Astrocyte (in vitro differentiated cells and primary cell): ENCODE data around the gene FBLN2. TPM values are rescaled to one million over a fixed set of nuclear protein-coding genes. Genes with fewer than 3 reads are reported as not detected.

Experiments used
- DNase-seq: peaks from one replicate; pipeline ENCODE4 v3.0.0-alpha.2; 2010; ENCODE audit warnings: low read depth
- FAIRE-seq: peaks from 2 replicates; lab custom pipeline; 2011; peaks lifted over from hg19 to GRCh38; lab: Jason Lieb, UNC
- H2AFZ ChIP-seq: 2 replicates; pipeline ENCODE4 v1.6.0; 2012; ENCODE audit warnings: low read depth, low read length, inconsistent platforms
- H3K27ac ChIP-seq: 2 replicates; pipeline ENCODE4 v1.5.1; 2011; ENCODE audit warnings: low read depth, low read length, inconsistent platforms
- H3K27me3 ChIP-seq: 2 replicates; pipeline ENCODE4 v1.6.0; 2011; ENCODE audit warnings: low read length, inconsistent platforms; ENCODE audit not compliant: insufficient read depth
- H3K36me3 ChIP-seq: 2 replicates; pipeline ENCODE4 v1.5.1; 2011; ENCODE audit warnings: low read length, inconsistent platforms; ENCODE audit not compliant: insufficient read depth
- H3K4me1 ChIP-seq: 2 replicates; pipeline ENCODE4 v1.5.1; 2011; ENCODE audit warnings: low read length, inconsistent platforms; ENCODE audit not compliant: insufficient read depth
- H3K4me2 ChIP-seq: 2 replicates; pipeline ENCODE4 v1.6.0; 2012; ENCODE audit warnings: low read length, inconsistent platforms
- H3K4me3 ChIP-seq: 2 replicates; pipeline ENCODE4 v1.5.1; 2011; ENCODE audit warnings: low read depth, mild to moderate bottlenecking, low read length, inconsistent platforms; ENCODE audit not compliant: insufficient read depth
- H3K79me2 ChIP-seq: 2 replicates; pipeline ENCODE4 v1.6.0; 2012; ENCODE audit warnings: mild to moderate bottlenecking, low read length, inconsistent platforms; ENCODE audit not compliant: insufficient read depth
- H3K9ac ChIP-seq: 2 replicates; pipeline ENCODE4 v1.6.0; 2012; ENCODE audit warnings: mild to moderate bottlenecking, low read length, inconsistent platforms
- H3K9me3 ChIP-seq: 2 replicates; pipeline ENCODE4 v1.5.1; 2012; ENCODE audit warnings: low read depth, mild to moderate bottlenecking, low read length, inconsistent platforms; ENCODE audit not compliant: insufficient read depth
- H4K20me1 ChIP-seq: 2 replicates; pipeline ENCODE4 v1.6.0; 2012; ENCODE audit warnings: low read length, inconsistent platforms; ENCODE audit not compliant: insufficient read depth
- H3K27ac Mint-ChIP-seq: one replicate; pipeline ENCODE4 v1.8.0; 2021; ENCODE audit warnings: mild to moderate bottlenecking, mixed read lengths; ENCODE audit not compliant: unreplicated experiment
- H3K27me3 Mint-ChIP-seq: one replicate; pipeline ENCODE4 v1.8.0; 2021; ENCODE audit warnings: low read depth, mixed read lengths; ENCODE audit not compliant: unreplicated experiment
- H3K36me3 Mint-ChIP-seq: one replicate; pipeline ENCODE4 v1.8.0; 2021; ENCODE audit warnings: low read depth, mixed read lengths; ENCODE audit not compliant: unreplicated experiment
- H3K4me1 Mint-ChIP-seq: one replicate; pipeline ENCODE4 v1.8.0; 2021; ENCODE audit warnings: low read depth, mixed read lengths; ENCODE audit not compliant: unreplicated experiment
- H3K4me3 Mint-ChIP-seq: one replicate; pipeline ENCODE4 v1.8.0; 2021; ENCODE audit warnings: mild to moderate bottlenecking, moderate library complexity, mixed read lengths; ENCODE audit not compliant: unreplicated experiment
- H3K9me3 Mint-ChIP-seq: one replicate; pipeline ENCODE4 v1.8.0; 2021; ENCODE audit warnings: mild to moderate bottlenecking, mixed read lengths; ENCODE audit not compliant: unreplicated experiment
- EZH2 ChIP-seq: IDR thresholded peaks from 2 replicates; pipeline ENCODE4 v1.6.1; 2012; ENCODE audit warnings: mild to moderate bottlenecking, low read length, inconsistent platforms; ENCODE audit not compliant: insufficient read depth
- total RNA-seq: library from RNA; stranded (reverse); gene quantifications from 2 replicates; pipeline ENCODE4 v1.2.1, GENCODE V29; 2021
- TF ChIP-seq, protein P1 (sequence below): IDR thresholded peaks from 2 replicates; pipeline ENCODE4 v1.5.1; 2011; ENCODE audit warnings: low read depth, mild to moderate bottlenecking, inconsistent platforms, low read length, moderate library complexity; ENCODE audit not compliant: insufficient read depth

The FBLN2 gene
- total RNA-seq, 1 donor from 2014 or later: 36.6 TPM

GRCh38 chr3:13558651-13559050, 9.7 kb downstream of the FBLN2 start:
- Histone ChIP-seq H4K20me1 (peaks cover 9% of the 10 kb centered on the region), H3K4me1 (no peaks in the 10 kb centered on the region), H3K9ac (no peak overlapping the region), H3K4me2 (no peak overlapping the region), H3K27me3 (peaks cover 2% of the 10 kb centered on the region), H2AFZ (no peak overlapping the region), H3K27ac (no peak overlapping the region), H3K36me3 (no peaks in the 10 kb centered on the region), H3K4me3 (no peak overlapping the region), H3K9me3 (no peaks in the 10 kb centered on the region), H3K79me2 (no peaks in the 10 kb centered on the region)
- DNase-seq: no peak
- Mint-ChIP-seq H3K9me3 (peaks cover 3% of the 10 kb centered on the region), H3K4me1 (peaks cover 12% of the 10 kb centered on the region), H3K4me3 (no peak overlapping the region), H3K27ac (no peak overlapping the region), H3K27me3 (peaks cover 18% of the 10 kb centered on the region), H3K36me3 (peaks cover 7% of the 10 kb centered on the region)
- no peak for TF ChIP-seq EZH2
- FAIRE-seq: no peak

GRCh38 chr3:13559764-13560525, 11.0 kb downstream of the FBLN2 start:
- Histone ChIP-seq H3K27me3 (peaks cover 2% of the 10 kb centered on the region), H3K79me2 (no peaks in the 10 kb centered on the region), H3K36me3 (no peaks in the 10 kb centered on the region), H3K9me3 (no peaks in the 10 kb centered on the region), H3K9ac (no peak overlapping the region), H4K20me1 (peaks cover 9% of the 10 kb centered on the region), H3K4me1 (no peaks in the 10 kb centered on the region), H3K4me3 (no peak overlapping the region), H3K27ac (no peak overlapping the region), H3K4me2 (peak overlapping the region; percentile 24), H2AFZ (no peak overlapping the region)
- no peak overlapping the region for H3K4me3 Mint-ChIP-seq
- H3K4me1 Mint-ChIP-seq: peaks cover 12% of the 10 kb centered on the region
- TF ChIP-seq EZH2: no peak
- TF ChIP-seq, protein P1, sequence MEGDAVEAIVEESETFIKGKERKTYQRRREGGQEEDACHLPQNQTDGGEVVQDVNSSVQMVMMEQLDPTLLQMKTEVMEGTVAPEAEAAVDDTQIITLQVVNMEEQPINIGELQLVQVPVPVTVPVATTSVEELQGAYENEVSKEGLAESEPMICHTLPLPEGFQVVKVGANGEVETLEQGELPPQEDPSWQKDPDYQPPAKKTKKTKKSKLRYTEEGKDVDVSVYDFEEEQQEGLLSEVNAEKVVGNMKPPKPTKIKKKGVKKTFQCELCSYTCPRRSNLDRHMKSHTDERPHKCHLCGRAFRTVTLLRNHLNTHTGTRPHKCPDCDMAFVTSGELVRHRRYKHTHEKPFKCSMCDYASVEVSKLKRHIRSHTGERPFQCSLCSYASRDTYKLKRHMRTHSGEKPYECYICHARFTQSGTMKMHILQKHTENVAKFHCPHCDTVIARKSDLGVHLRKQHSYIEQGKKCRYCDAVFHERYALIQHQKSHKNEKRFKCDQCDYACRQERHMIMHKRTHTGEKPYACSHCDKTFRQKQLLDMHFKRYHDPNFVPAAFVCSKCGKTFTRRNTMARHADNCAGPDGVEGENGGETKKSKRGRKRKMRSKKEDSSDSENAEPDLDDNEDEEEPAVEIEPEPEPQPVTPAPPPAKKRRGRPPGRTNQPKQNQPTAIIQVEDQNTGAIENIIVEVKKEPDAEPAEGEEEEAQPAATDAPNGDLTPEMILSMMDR: no peak
- peaks cover 9% of the 10 kb centered on the region for H3K36me3 Mint-ChIP-seq
- H3K27ac Mint-ChIP-seq: no peak overlapping the region
- FAIRE-seq (no peak), DNase-seq (peak; percentile 47)
- peaks cover 3% of the 10 kb centered on the region for H3K9me3 Mint-ChIP-seq
- H3K27me3 Mint-ChIP-seq: peaks cover 18% of the 10 kb centered on the region

- Histone ChIP-seq H3K4me2 (no peak overlapping the region), H3K27me3 (peaks cover 2% of the 10 kb centered on the region), H3K9me3 (no peaks in the 10 kb centered on the region), H3K4me3 (no peak overlapping the region), H3K9ac (no peak overlapping the region), H2AFZ (no peak overlapping the region), H3K36me3 (no peaks in the 10 kb centered on the region), H3K27ac (no peak overlapping the region), H3K79me2 (no peaks in the 10 kb centered on the region), H3K4me1 (no peaks in the 10 kb centered on the region), H4K20me1 (peaks cover 9% of the 10 kb centered on the region)
- Mint-ChIP-seq H3K4me3 (no peak overlapping the region), H3K27me3 (peaks cover 24% of the 10 kb centered on the region), H3K36me3 (peaks cover 9% of the 10 kb centered on the region), H3K9me3 (peaks cover 1% of the 10 kb centered on the region), H3K27ac (no peak overlapping the region), H3K4me1 (peaks cover 7% of the 10 kb centered on the region)
- DNase-seq (no peak), FAIRE-seq (no peak)
- TF ChIP-seq, protein P1: no peak
Measured at GRCh38 chr3:13561376-13561775, 12.5 kb downstream of the FBLN2 start.
